Activated T-helper 2 cell treated with anti-CD3 and anti-CD28 coated beads, Interferon-gamma antibody, Interleukin-2, Interleukin-4, amounts not matched to agents 10 μg/mL and 5 μg/mL and 100 μg/mL, durations not matched to agents 14 hours and 24 hours and 36 hours (primary cell): Measurements from ENCODE around the gene PITPNM3. TPM values are rescaled to one million over a fixed set of nuclear protein-coding genes. Genes with fewer than 3 reads are reported as not detected.
"Not testable (repeated sequence)": the region's sequence is repeated elsewhere in the genome, so short reads cannot be mapped to it uniquely, and the experiment has no call there.

Experiments
- DNase-seq: peaks from one replicate; pipeline ENCODE4 v3.0.0; 2021; ENCODE audit warnings: low spot score
- H3K27ac Mint-ChIP-seq: one replicate; pipeline ENCODE4 v1.8.0; 2021; ENCODE audit warnings: mixed read lengths
- H3K27me3 Mint-ChIP-seq: one replicate; pipeline ENCODE4 v1.8.0; 2021; ENCODE audit warnings: low read depth, mixed read lengths
- H3K36me3 Mint-ChIP-seq: one replicate; pipeline ENCODE4 v1.8.0; 2021; ENCODE audit warnings: low read depth, mixed read lengths
- H3K4me1 Mint-ChIP-seq: one replicate; pipeline ENCODE4 v1.8.0; 2021; ENCODE audit warnings: low read depth, mixed read lengths
- H3K4me3 Mint-ChIP-seq: one replicate; pipeline ENCODE4 v1.8.0; 2021; ENCODE audit warnings: low read depth, mild to moderate bottlenecking, moderate library complexity, mixed read lengths
- H3K9me3 Mint-ChIP-seq: one replicate; pipeline ENCODE4 v1.8.0; 2021; ENCODE audit warnings: mixed read lengths
- intact Hi-C: fragments of 100-400 bp; cut with micrococcal nuclease; formaldehyde crosslinking; loops from one replicate; pipeline ENCODE4 v1.15.1; 2023
- total RNA-seq: library from RNA; stranded (reverse); gene quantifications from 2 replicates; pipeline ENCODE4 v1.2.3, GENCODE V29; 2022

The PITPNM3 gene
- total RNA-seq, 1 donor from 2014 or later, result 0.52 TPM

- H3K27me3 Mint-ChIP-seq, H3K4me1 Mint-ChIP-seq, H3K27ac Mint-ChIP-seq, H3K9me3 Mint-ChIP-seq, DNase-seq, intact Hi-C loops, H3K4me3 Mint-ChIP-seq, H3K36me3 Mint-ChIP-seq: not testable (repeated sequence)
Observed at GRCh38 chr17:6482796-6483195, 73.6 kb downstream of the PITPNM3 start.

GRCh38 chr17:6482105-6482455, 74.3 kb downstream of the PITPNM3 start:
- Mint-ChIP-seq H3K4me3 (no peak overlapping the region), H3K27me3 (no peaks in the 10 kb centered on the region)

GRCh38 chr17:6480303-6480675, 76.1 kb downstream of the PITPNM3 start:
- Mint-ChIP-seq H3K4me3 (no peak overlapping the region), H3K27me3 (no peaks in the 10 kb centered on the region), H3K27ac (no peak overlapping the region), H3K4me1 (no peaks in the 10 kb centered on the region), H3K36me3 (no peaks in the 10 kb centered on the region), H3K9me3 (no peaks in the 10 kb centered on the region)
- DNase-seq, result no peak
- intact Hi-C loops, result no loop called here

More at GRCh38 chr17:6482105-6482455, 74.3 kb downstream of the PITPNM3 start:
- Mint-ChIP-seq H3K4me1 (no peaks in the 10 kb centered on the region), H3K9me3 (no peaks in the 10 kb centered on the region), H3K36me3 (no peaks in the 10 kb centered on the region), H3K27ac (no peak overlapping the region)
- no peak for DNase-seq
- intact Hi-C loops, result no loop called here

- no peak for DNase-seq
- Mint-ChIP-seq H3K27me3 (no peaks in the 10 kb centered on the region), H3K4me3 (no peak overlapping the region), H3K36me3 (no peaks in the 10 kb centered on the region), H3K4me1 (no peaks in the 10 kb centered on the region), H3K9me3 (no peaks in the 10 kb centered on the region), H3K27ac (no peak overlapping the region)
- intact Hi-C loops, result no loop called here
Observed at GRCh38 chr17:6479622-6480302, 76.6 kb downstream of the PITPNM3 start.

- Mint-ChIP-seq H3K27ac (no peak overlapping the region), H3K9me3 (no peaks in the 10 kb centered on the region), H3K27me3 (no peaks in the 10 kb centered on the region), H3K36me3 (no peaks in the 10 kb centered on the region), H3K4me3 (no peak overlapping the region), H3K4me1 (no peaks in the 10 kb centered on the region)
- intact Hi-C loops, result no loop called here
- DNase-seq, result no peak
Observed at GRCh38 chr17:6478486-6478885, 77.9 kb downstream of the PITPNM3 start.

GRCh38 chr17:6477831-6478383, 78.4 kb downstream of the PITPNM3 start:
- Mint-ChIP-seq H3K4me1 (no peaks in the 10 kb centered on the region), H3K36me3 (no peaks in the 10 kb centered on the region), H3K27ac (no peak overlapping the region), H3K9me3 (no peaks in the 10 kb centered on the region), H3K27me3 (no peaks in the 10 kb centered on the region), H3K4me3 (no peak overlapping the region)
- intact Hi-C loops, result no loop called here
- no peak for DNase-seq

- intact Hi-C loops, result no loop called here
- Mint-ChIP-seq H3K36me3 (no peaks in the 10 kb centered on the region), H3K4me3 (no peak overlapping the region), H3K9me3 (no peaks in the 10 kb centered on the region), H3K4me1 (no peaks in the 10 kb centered on the region), H3K27ac (no peak overlapping the region), H3K27me3 (no peaks in the 10 kb centered on the region)
- no peak for DNase-seq
Observed at GRCh38 chr17:6476810-6477179, 79.6 kb downstream of the PITPNM3 start.

GRCh38 chr17:6476076-6476809, 80.1 kb downstream of the PITPNM3 start:
- DNase-seq, result no peak
- H3K4me1 Mint-ChIP-seq, result no peaks in the 10 kb centered on the region
- no peaks in the 10 kb centered on the region for H3K27me3 Mint-ChIP-seq
- H3K9me3 Mint-ChIP-seq, result no peaks in the 10 kb centered on the region
- no peak overlapping the region for H3K27ac Mint-ChIP-seq
- intact Hi-C loops, result no loop called here
- H3K36me3 Mint-ChIP-seq, result no peaks in the 10 kb centered on the region
- H3K4me3 Mint-ChIP-seq, result no peak overlapping the region

- H3K4me3 Mint-ChIP-seq, result no peak overlapping the region
- no peaks in the 10 kb centered on the region for H3K4me1 Mint-ChIP-seq
- H3K27ac Mint-ChIP-seq, result no peak overlapping the region
- DNase-seq, result no peak
- intact Hi-C loops, result no loop called here
- no peaks in the 10 kb centered on the region for H3K27me3 Mint-ChIP-seq
- no peaks in the 10 kb centered on the region for H3K36me3 Mint-ChIP-seq
- no peaks in the 10 kb centered on the region for H3K9me3 Mint-ChIP-seq
Observed at GRCh38 chr17:6475411-6475810, 80.9 kb downstream of the PITPNM3 start.

GRCh38 chr17:6474906-6475305, 81.4 kb downstream of the PITPNM3 start:
- intact Hi-C loops, result loop anchor here (5.0 kb wide), 1 partner anchor 167 kb away; the partner anchor contains the start of genes KIAA0753 and TXNDC17
- no peaks in the 10 kb centered on the region for H3K9me3 Mint-ChIP-seq
- H3K4me1 Mint-ChIP-seq, result no peaks in the 10 kb centered on the region
- H3K27ac Mint-ChIP-seq, result no peak overlapping the region
- H3K4me3 Mint-ChIP-seq, result no peak overlapping the region
- H3K36me3 Mint-ChIP-seq, result no peaks in the 10 kb centered on the region
- no peak for DNase-seq
- H3K27me3 Mint-ChIP-seq, result no peaks in the 10 kb centered on the region

GRCh38 chr17:6474376-6474775, 82.0 kb downstream of the PITPNM3 start:
- no peaks in the 10 kb centered on the region for H3K36me3 Mint-ChIP-seq
- no peaks in the 10 kb centered on the region for H3K4me1 Mint-ChIP-seq
- H3K9me3 Mint-ChIP-seq, result no peaks in the 10 kb centered on the region
- no peaks in the 10 kb centered on the region for H3K27me3 Mint-ChIP-seq
- intact Hi-C loops, result loop anchor here (5.0 kb wide), 1 partner anchor 168 kb away; the partner anchor contains the start of genes KIAA0753 and TXNDC17
- DNase-seq, result no peak
- H3K4me3 Mint-ChIP-seq, result no peak overlapping the region
- H3K27ac Mint-ChIP-seq, result no peak overlapping the region

GRCh38 chr17:6473128-6473767, 83.1 kb downstream of the PITPNM3 start:
- intact Hi-C loops, result loop anchor here (5.0 kb wide), 1 partner anchor 169 kb away; the partner anchor contains the start of genes KIAA0753 and TXNDC17
- H3K36me3 Mint-ChIP-seq, result no peaks in the 10 kb centered on the region
- H3K27ac Mint-ChIP-seq, result no peak overlapping the region
- no peaks in the 10 kb centered on the region for H3K27me3 Mint-ChIP-seq
- H3K9me3 Mint-ChIP-seq, result no peaks in the 10 kb centered on the region
- H3K4me3 Mint-ChIP-seq, result no peak overlapping the region
- DNase-seq, result peak; percentile 49
- no peaks in the 10 kb centered on the region for H3K4me1 Mint-ChIP-seq

- no peaks in the 10 kb centered on the region for H3K36me3 Mint-ChIP-seq
- H3K4me1 Mint-ChIP-seq, result no peaks in the 10 kb centered on the region
Observed at GRCh38 chr17:6472517-6472916, 83.8 kb downstream of the PITPNM3 start.

More at GRCh38 chr17:6472517-6472916, 83.8 kb downstream of the PITPNM3 start:
- no peak overlapping the region for H3K4me3 Mint-ChIP-seq
- intact Hi-C loops, result loop anchor here (5.0 kb wide), 1 partner anchor 170 kb away; the partner anchor contains the start of genes KIAA0753 and TXNDC17
- DNase-seq, result no peak
- no peak overlapping the region for H3K27ac Mint-ChIP-seq
- no peaks in the 10 kb centered on the region for H3K9me3 Mint-ChIP-seq
- H3K27me3 Mint-ChIP-seq, result no peaks in the 10 kb centered on the region
